Testis (tissue), 2 donors: Measurements from ENCODE around the gene CASK.

Source experiments
- CTCF ChIP-seq, 3 experiments: fragments of 450-650 bp in 2 of 3; fragments of 200-600 bp in 1 of 3; sonication (generic) in 1 of 3; IDR thresholded peaks; one replicate each; pipeline ENCODE4 v1.5.1; 2016 to 2019; ENCODE audit warnings: antibody characterized with exemption in 3 of 3, mild to moderate bottlenecking in 2 of 3, moderate library complexity in 1 of 3
- POLR2A ChIP-seq: fragments of 450-650 bp; IDR thresholded peaks from one replicate; pipeline ENCODE4 v1.6.1; 2017; ENCODE audit warnings: antibody characterized with exemption, mild to moderate bottlenecking, moderate library complexity

GRCh38 chrX:41530085-41530484 is 393.3 kb downstream of the CASK start:
- TF ChIP-seq CTCF (IDR thresholded peaks at IDR 0.05), result no peak
- no peak for TF ChIP-seq POLR2A
